A673 (cell line): ENCODE measurements around the gene CEP78. TPM values are rescaled to one million over a fixed set of nuclear protein-coding genes. Genes with fewer than 3 reads are reported as not detected.

Source experiments
- BruUV-seq: library from RNA; stranded (reverse); fragments of 400-500 nt; replicated peaks from 2 replicates; lab custom pipeline; 2021; lab: Mats Ljungman, UMichigan
- CTCF ChIA-PET: fragments of 300-600 bp; sonication (Branson Sonifier 250); formaldehyde crosslinking; loops from one replicate; lab custom pipeline; 2022; ENCODE audit warnings: antibody characterized with exemption; lab: Charles Lee
- POLR2A ChIA-PET: fragments of 300-600 bp; sonication (Branson Sonifier 250); formaldehyde crosslinking; loops from one replicate; lab custom pipeline; 2022; ENCODE audit warnings: antibody characterized with exemption; ENCODE audit not compliant: low non-redundant PET; lab: Charles Lee
- DNase-seq: peaks from one replicate; pipeline ENCODE4 v3.0.0-alpha.2; 2015; ENCODE audit warnings: low spot score
- H3K27ac ChIP-seq: fragments of 200-600 bp; sonication (generic); 2 replicates; pipeline ENCODE4 v1.5.1; 2016; ENCODE audit warnings: mixed run types, low read depth, mild to moderate bottlenecking, mixed read lengths, antibody characterized with exemption, low read length; ENCODE audit not compliant: poor library complexity, severe bottlenecking
- H3K27me3 ChIP-seq: fragments of 200-600 bp; sonication (generic); replicated peaks from 2 replicates; pipeline ENCODE4 v1.6.1; 2017; ENCODE audit warnings: mixed run types, low read depth, mild to moderate bottlenecking, mixed read lengths, antibody characterized with exemption, low read length; ENCODE audit not compliant: insufficient read depth, poor library complexity
- H3K36me3 ChIP-seq: fragments of 200-600 bp; sonication (generic); 2 replicates; pipeline ENCODE4 v1.6.1; 2016; ENCODE audit warnings: mixed run types, mild to moderate bottlenecking, mixed read lengths, antibody characterized with exemption, low read length; ENCODE audit not compliant: insufficient read depth, poor library complexity, severe bottlenecking
- H3K4me1 ChIP-seq: fragments of 200-600 bp; sonication (generic); 2 replicates; pipeline ENCODE4 v1.6.1; 2017; ENCODE audit warnings: mixed run types, mild to moderate bottlenecking, mixed read lengths, antibody characterized with exemption, low read length; ENCODE audit not compliant: insufficient read depth, poor library complexity, severe bottlenecking
- H3K4me3 ChIP-seq: fragments of 200-600 bp; sonication (generic); 2 replicates; pipeline ENCODE4 v1.5.1; 2016; ENCODE audit warnings: low read depth, mixed run types, mild to moderate bottlenecking, mixed read lengths, low read length; ENCODE audit not compliant: poor library complexity, severe bottlenecking
- H3K9me3 ChIP-seq: fragments of 200-600 bp; sonication (generic); 2 replicates; pipeline ENCODE4 v1.6.1; 2016; ENCODE audit warnings: mixed run types, low read depth, mild to moderate bottlenecking, mixed read lengths, antibody characterized with exemption, low read length; ENCODE audit not compliant: poor library complexity, severe bottlenecking
- CTCF ChIP-seq: fragments of 300-800, 200-600 bp; sonication (generic); conservative IDR thresholded peaks from 2 replicates; pipeline ENCODE4 v1.5.1; 2017; ENCODE audit warnings: low read depth, mild to moderate bottlenecking, antibody characterized with exemption, low read length, moderate library complexity, mixed read lengths
- EZH2 ChIP-seq: fragments of 200-600 bp; sonication (generic); IDR thresholded peaks from 2 replicates; pipeline ENCODE4 v1.6.1; 2017; ENCODE audit warnings: borderline replicate concordance, low read depth, mild to moderate bottlenecking, mixed read lengths, antibody characterized with exemption, low read length; ENCODE audit not compliant: poor library complexity, severe bottlenecking
- intact Hi-C: fragments of 100-400 bp; cut with micrococcal nuclease; formaldehyde crosslinking; loops from one replicate; pipeline ENCODE4 v1.10.0; 2022; ENCODE audit not compliant: unreplicated experiment
- total RNA-seq: library from RNA; stranded (reverse); gene quantifications from 2 replicates; pipeline ENCODE4 v1.2.3, GENCODE V29; 2021

The CEP78 gene
- total RNA-seq, 1 experiment from 2014 or later: 65.9 TPM

GRCh38 chr9:78207319-78207718 is 28.6 kb upstream of the CEP78 start:
- TF ChIP-seq CTCF (no peak), EZH2 (no peak)
- Histone ChIP-seq H3K9me3 (no peaks in the 10 kb centered on the region), H3K4me3 (no peak overlapping the region), H3K27ac (no peak overlapping the region), H3K4me1 (no peaks in the 10 kb centered on the region), H3K36me3 (no peaks in the 10 kb centered on the region), H3K27me3 (no peaks in the 10 kb centered on the region)
- intact Hi-C loops: no loop called here
- BruUV-seq: no TSS peak
- ChIA-PET CTCF (no interaction called here), POLR2A (no interaction called here)
- DNase-seq: no peak

GRCh38 chr9:78207901-78208300 is 28.0 kb upstream of the CEP78 start:
- intact Hi-C loops: no loop called here
- no TSS peak for BruUV-seq
- no peaks in the 10 kb centered on the region for H3K27me3 ChIP-seq
- no peaks in the 10 kb centered on the region for H3K4me1 ChIP-seq
- TF ChIP-seq CTCF: no peak
- no peak for TF ChIP-seq EZH2
- H3K36me3 ChIP-seq: no peaks in the 10 kb centered on the region
- H3K9me3 ChIP-seq: no peaks in the 10 kb centered on the region
- POLR2A ChIA-PET: no interaction called here
- CTCF ChIA-PET: no interaction called here
- no peak overlapping the region for H3K27ac ChIP-seq
- no peak overlapping the region for H3K4me3 ChIP-seq
- DNase-seq: no peak

- ChIA-PET POLR2A (no interaction called here), CTCF (no interaction called here)
- H3K36me3 ChIP-seq: no peaks in the 10 kb centered on the region
- no peak overlapping the region for H3K4me3 ChIP-seq
- no peaks in the 10 kb centered on the region for H3K4me1 ChIP-seq
- intact Hi-C loops: no loop called here
- BruUV-seq: no TSS peak
- no peak for DNase-seq
- H3K9me3 ChIP-seq: no peaks in the 10 kb centered on the region
- TF ChIP-seq EZH2 (no peak), CTCF (no peak)
- H3K27me3 ChIP-seq: no peaks in the 10 kb centered on the region
- no peak overlapping the region for H3K27ac ChIP-seq
These were observed 26.7 kb upstream of the CEP78 start for GRCh38 chr9:78209127-78209526.
